NT2/D1 (cell line): ENCODE results near the gene RYR2.

Experiments
- DNase-seq: peaks from one replicate; pipeline ENCODE4 v3.0.0-alpha.2; 2011; ENCODE audit warnings: low read depth, low spot score
- H3K27me3 ChIP-seq: 2 replicates; pipeline ENCODE4 v1.6.0; 2011; ENCODE audit warnings: mild to moderate bottlenecking; ENCODE audit not compliant: insufficient read length, insufficient read depth
- H3K36me3 ChIP-seq: 2 replicates; pipeline ENCODE4 v1.6.1; 2011; ENCODE audit warnings: mild to moderate bottlenecking, low read length, mixed read lengths; ENCODE audit not compliant: insufficient read depth, insufficient read length
- H3K4me1 ChIP-seq: 2 replicates; pipeline ENCODE4 v1.5.1; 2011; ENCODE audit not compliant: insufficient read depth, insufficient read length
- H3K4me3 ChIP-seq: 2 replicates; pipeline ENCODE4 v1.5.1; 2011; ENCODE audit warnings: low read depth; ENCODE audit not compliant: insufficient read length
- H3K9ac ChIP-seq: 2 replicates; pipeline ENCODE4 v1.6.0; 2011; ENCODE audit warnings: low read depth; ENCODE audit not compliant: insufficient read length
- H3K9me3 ChIP-seq: 2 replicates; pipeline ENCODE4 v1.5.1; 2011; ENCODE audit warnings: mild to moderate bottlenecking, low read length; ENCODE audit not compliant: insufficient read depth
- SUZ12 ChIP-seq: IDR thresholded peaks from 2 replicates; pipeline ENCODE4 v1.6.1; 2011; ENCODE audit not compliant: insufficient read length, insufficient read depth; ENCODE audit errors: extremely low read depth
- YY1 ChIP-seq: IDR thresholded peaks from 2 replicates; pipeline ENCODE4 v1.6.1; 2011; ENCODE audit not compliant: insufficient read length, insufficient read depth
- ZNF274 ChIP-seq: IDR thresholded peaks from 2 replicates; pipeline ENCODE4 v1.6.1; 2011; ENCODE audit warnings: mild to moderate bottlenecking, low read depth, low read length

Gene RYR2

GRCh38 chr1:237507005-237507404, 465.0 kb downstream of the RYR2 start:
- DNase-seq = no peak
- Histone ChIP-seq H3K36me3 (no peaks in the 10 kb centered on the region), H3K9ac (no peak overlapping the region), H3K27me3 (no peaks in the 10 kb centered on the region), H3K4me1 (no peaks in the 10 kb centered on the region), H3K9me3 (no peaks in the 10 kb centered on the region), H3K4me3 (no peak overlapping the region)
- no peak for TF ChIP-seq ZNF274
- TF ChIP-seq SUZ12 = no peak
- no peak for TF ChIP-seq YY1

DNA sequence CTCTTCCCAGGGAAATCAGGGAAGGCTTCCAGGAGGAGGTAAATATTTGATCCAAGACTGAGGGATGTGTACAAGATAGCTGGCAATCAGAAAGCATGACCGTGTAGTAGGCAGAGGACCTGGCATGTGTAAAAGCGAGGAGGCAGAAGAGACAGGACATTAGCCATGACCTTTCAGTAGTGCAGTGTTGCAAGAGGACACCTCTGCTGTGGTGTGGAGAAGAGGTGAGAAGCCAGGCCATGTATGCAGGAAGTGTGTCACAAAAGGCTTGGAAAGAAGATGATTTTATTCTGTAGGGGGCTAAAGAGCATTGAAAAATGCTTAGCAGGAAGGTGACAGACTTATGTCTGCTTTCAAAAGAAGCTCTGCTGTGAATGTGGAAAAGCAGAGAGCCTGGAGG, 467.8 kb downstream of the RYR2 start:
- no peak for DNase-seq
- no peak for TF ChIP-seq SUZ12
- TF ChIP-seq ZNF274 = no peak
- no peak for TF ChIP-seq YY1
- no peaks in the 10 kb centered on the region for H3K27me3 ChIP-seq
- H3K9ac ChIP-seq = no peak overlapping the region
- no peaks in the 10 kb centered on the region for H3K36me3 ChIP-seq
- no peaks in the 10 kb centered on the region for H3K4me1 ChIP-seq
- H3K9me3 ChIP-seq = no peaks in the 10 kb centered on the region
- H3K4me3 ChIP-seq = no peak overlapping the region

DNA sequence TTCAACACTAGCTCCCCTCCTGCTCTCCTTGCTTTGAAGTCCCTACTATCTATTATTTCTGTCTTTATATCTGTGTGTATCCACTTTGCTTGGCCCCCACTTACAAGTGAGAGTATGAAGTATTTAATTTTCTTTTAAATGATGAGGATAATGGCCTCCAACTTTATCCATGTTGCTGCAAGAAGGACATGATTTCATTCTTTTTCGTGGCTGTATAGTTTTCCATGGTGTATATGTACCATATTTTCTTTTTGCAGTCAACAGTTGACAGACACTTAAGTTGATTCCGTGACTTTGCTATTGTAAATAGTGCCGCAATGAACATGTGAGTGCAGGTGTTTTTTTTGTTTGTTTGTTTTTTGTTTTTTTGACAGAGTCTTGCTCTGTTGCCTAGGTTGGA, 483.1 kb downstream of the RYR2 start:
- no peak for TF ChIP-seq SUZ12
- no peak for TF ChIP-seq YY1
- no peak for TF ChIP-seq ZNF274
- Histone ChIP-seq H3K4me3 (no peak overlapping the region), H3K9ac (no peak overlapping the region), H3K27me3 (no peaks in the 10 kb centered on the region), H3K9me3 (0 out of 2 replicates have a peak, but pooled peaks cover 5% of the 10 kb centered on the region), H3K36me3 (no peaks in the 10 kb centered on the region), H3K4me1 (no peaks in the 10 kb centered on the region)
- no peak for DNase-seq

- Histone ChIP-seq H3K4me1 (no peaks in the 10 kb centered on the region), H3K9ac (no peak overlapping the region), H3K36me3 (no peaks in the 10 kb centered on the region), H3K27me3 (no peaks in the 10 kb centered on the region), H3K9me3 (0 out of 2 replicates have a peak, but pooled peaks cover 5% of the 10 kb centered on the region), H3K4me3 (no peak overlapping the region)
- DNase-seq = no peak
- TF ChIP-seq ZNF274 (no peak), SUZ12 (no peak)
Observed at GRCh38 chr1:237527761-237528160, 485.8 kb downstream of the RYR2 start.

DNA sequence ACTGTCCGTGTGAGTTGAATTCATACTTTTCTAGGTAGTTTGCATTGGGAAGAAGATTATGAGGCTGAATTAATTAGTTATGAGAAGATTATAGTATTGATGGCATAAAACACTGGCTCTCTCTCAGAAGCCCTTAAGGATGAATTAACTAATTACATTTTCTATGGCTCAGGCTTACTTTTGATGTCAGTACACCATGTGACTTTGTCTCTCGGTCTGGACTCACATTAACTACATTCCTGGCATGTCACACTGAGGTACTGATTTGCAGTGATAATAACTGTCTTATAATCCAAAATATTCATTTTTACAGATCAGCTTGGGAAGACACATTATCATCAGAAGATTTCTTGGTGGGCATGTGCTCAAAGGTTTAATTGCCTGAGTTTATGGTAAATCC, 486.6 kb downstream of the RYR2 start:
- Histone ChIP-seq H3K9me3 (0 out of 2 replicates have a peak, but pooled peaks cover 5% of the 10 kb centered on the region), H3K27me3 (no peaks in the 10 kb centered on the region), H3K9ac (no peak overlapping the region), H3K4me1 (no peaks in the 10 kb centered on the region), H3K4me3 (no peak overlapping the region), H3K36me3 (no peaks in the 10 kb centered on the region)
- no peak for TF ChIP-seq SUZ12
- no peak for TF ChIP-seq YY1
- TF ChIP-seq ZNF274 = no peak
- DNase-seq = no peak

DNA sequence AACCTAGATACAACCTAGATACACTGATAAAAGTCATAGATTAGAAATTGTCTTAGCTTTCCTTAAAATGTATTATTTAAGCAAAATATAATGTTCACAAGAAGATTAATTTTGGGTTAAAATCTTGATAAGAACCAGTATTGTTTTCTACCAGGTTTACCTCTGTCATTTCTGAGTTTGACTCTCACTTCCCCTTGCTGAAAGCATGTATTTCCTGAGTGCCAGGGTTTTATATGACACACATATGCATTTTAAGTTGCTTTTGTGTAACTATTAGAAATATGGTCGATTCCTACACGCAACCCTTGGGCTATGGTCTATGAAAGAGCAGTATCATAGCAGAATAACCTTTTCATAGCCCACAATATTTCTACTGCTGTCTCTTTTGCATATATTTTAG, 497.1 kb downstream of the RYR2 start:
- DNase-seq = no peak

DNA sequence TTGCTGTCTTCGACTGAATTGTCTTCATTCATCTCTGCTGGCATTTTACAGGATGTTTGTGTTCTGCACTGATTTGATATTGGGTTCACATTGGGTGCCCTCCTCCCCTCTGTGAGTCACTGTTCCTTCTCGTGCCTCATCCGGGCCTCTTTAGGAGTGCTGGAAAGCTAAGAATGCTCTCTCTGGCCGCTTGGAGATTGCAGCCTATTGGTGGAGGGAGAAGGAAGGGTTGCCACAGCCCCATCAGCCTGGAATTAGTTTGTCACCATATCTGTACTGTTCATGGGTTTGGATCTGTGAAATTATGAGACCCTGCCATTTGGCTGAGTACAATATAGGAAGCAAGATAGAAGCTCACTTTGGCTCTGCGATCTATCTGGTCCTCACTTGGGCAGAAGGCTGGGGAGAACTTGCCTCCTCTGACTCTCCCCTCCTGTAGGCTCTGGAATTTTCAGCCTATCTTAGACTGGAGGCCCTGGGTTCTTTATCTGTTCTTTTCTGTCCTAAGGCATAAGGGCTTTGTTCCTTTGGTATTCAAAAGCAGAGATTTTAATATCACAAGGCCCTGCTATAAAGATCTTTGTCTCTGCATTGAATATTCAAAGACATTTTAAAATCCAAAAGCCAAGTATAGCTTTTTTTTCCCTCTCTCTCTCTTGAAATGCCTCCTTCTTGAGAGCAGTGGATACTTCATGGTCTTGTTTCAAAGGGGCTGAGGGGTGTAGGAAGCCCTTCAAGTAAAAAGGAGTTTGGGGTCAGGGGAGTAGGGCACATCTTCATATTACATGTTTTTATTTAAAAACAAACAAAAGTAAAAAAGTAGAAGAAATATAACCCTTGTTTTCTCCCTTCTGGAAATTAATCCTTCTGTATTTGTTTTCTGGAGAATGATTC, 500.8 kb downstream of the RYR2 start:
- no peak overlapping the region for H3K4me3 ChIP-seq
- no peaks in the 10 kb centered on the region for H3K9me3 ChIP-seq
- H3K36me3 ChIP-seq = no peaks in the 10 kb centered on the region
- no peak overlapping the region for H3K9ac ChIP-seq
- DNase-seq = peak; percentile 33
- no peaks in the 10 kb centered on the region for H3K27me3 ChIP-seq
- TF ChIP-seq YY1 (no peak), ZNF274 (no peak), SUZ12 (no peak)
- H3K4me1 ChIP-seq = no peaks in the 10 kb centered on the region

More for the DNA sequence above, 497.1 kb downstream of the RYR2 start:
- H3K36me3 ChIP-seq = no peaks in the 10 kb centered on the region
- H3K27me3 ChIP-seq = no peaks in the 10 kb centered on the region
- TF ChIP-seq ZNF274 = no peak
- no peak for TF ChIP-seq SUZ12
- TF ChIP-seq YY1 = no peak
- H3K9me3 ChIP-seq = no peaks in the 10 kb centered on the region
- H3K4me3 ChIP-seq = no peak overlapping the region
- H3K9ac ChIP-seq = no peak overlapping the region
- no peaks in the 10 kb centered on the region for H3K4me1 ChIP-seq
